Hepatocyte (in vitro differentiated cells): ENCODE results near the gene MEF2D.

Experiments
- EZH2 ChIP-seq: fragments of 200-600 bp; sonication (generic); IDR thresholded peaks from 2 replicates; pipeline ENCODE4 v1.6.1; 2016; ENCODE audit warnings: antibody characterized with exemption, mild to moderate bottlenecking, borderline replicate concordance
- EZH2phosphoT487 ChIP-seq: fragments of 200-600 bp; sonication (generic); IDR thresholded peaks from one replicate; pipeline ENCODE4 v1.6.1; 2018; ENCODE audit warnings: antibody characterized with exemption, mild to moderate bottlenecking, low read depth, moderate library complexity; ENCODE audit not compliant: unreplicated experiment, severe bottlenecking
- TF ChIP-seq, protein P1 (sequence below): fragments of 200-600 bp; sonication (generic); IDR thresholded peaks from 2 replicates; pipeline ENCODE4 v1.5.1; 2016; ENCODE audit warnings: antibody characterized with exemption, mild to moderate bottlenecking; ENCODE audit not compliant: poor library complexity

DNA sequence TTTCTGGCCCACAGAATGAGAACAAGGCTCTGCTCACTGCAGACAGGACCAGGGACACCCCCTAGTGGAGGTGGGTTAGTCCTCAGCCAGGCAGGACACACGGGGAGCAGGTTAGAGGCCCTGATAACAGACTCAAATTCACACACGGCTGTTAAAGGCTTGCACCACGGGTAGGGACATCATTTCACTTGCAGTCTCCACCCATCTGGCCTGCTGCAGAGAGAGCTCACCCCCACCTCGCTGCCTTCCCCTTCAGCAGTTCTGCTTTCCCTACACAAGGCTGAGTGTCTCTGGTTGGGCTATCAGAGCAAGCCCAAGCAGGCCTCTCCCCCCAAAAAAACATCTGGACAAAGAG is 20.6 kb downstream of the MEF2D start:
- TF ChIP-seq, protein P1, sequence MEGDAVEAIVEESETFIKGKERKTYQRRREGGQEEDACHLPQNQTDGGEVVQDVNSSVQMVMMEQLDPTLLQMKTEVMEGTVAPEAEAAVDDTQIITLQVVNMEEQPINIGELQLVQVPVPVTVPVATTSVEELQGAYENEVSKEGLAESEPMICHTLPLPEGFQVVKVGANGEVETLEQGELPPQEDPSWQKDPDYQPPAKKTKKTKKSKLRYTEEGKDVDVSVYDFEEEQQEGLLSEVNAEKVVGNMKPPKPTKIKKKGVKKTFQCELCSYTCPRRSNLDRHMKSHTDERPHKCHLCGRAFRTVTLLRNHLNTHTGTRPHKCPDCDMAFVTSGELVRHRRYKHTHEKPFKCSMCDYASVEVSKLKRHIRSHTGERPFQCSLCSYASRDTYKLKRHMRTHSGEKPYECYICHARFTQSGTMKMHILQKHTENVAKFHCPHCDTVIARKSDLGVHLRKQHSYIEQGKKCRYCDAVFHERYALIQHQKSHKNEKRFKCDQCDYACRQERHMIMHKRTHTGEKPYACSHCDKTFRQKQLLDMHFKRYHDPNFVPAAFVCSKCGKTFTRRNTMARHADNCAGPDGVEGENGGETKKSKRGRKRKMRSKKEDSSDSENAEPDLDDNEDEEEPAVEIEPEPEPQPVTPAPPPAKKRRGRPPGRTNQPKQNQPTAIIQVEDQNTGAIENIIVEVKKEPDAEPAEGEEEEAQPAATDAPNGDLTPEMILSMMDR = no peak
- TF ChIP-seq EZH2 (no peak), EZH2phosphoT487 (no peak)
